ENCODE results near the gene TUBGCP6. TPM values are rescaled to one million over a fixed set of nuclear protein-coding genes. Genes with fewer than 3 reads are reported as not detected.
A peak's percentile ranks its signal among the peaks of the same experiment; 100 is the strongest.

TUBGCP6 gene
- total and polyA plus RNA-seq, 2 donors (not counting 1 experiment from before 2014, with no cell fraction given): 137 to 178 TPM

DNA sequence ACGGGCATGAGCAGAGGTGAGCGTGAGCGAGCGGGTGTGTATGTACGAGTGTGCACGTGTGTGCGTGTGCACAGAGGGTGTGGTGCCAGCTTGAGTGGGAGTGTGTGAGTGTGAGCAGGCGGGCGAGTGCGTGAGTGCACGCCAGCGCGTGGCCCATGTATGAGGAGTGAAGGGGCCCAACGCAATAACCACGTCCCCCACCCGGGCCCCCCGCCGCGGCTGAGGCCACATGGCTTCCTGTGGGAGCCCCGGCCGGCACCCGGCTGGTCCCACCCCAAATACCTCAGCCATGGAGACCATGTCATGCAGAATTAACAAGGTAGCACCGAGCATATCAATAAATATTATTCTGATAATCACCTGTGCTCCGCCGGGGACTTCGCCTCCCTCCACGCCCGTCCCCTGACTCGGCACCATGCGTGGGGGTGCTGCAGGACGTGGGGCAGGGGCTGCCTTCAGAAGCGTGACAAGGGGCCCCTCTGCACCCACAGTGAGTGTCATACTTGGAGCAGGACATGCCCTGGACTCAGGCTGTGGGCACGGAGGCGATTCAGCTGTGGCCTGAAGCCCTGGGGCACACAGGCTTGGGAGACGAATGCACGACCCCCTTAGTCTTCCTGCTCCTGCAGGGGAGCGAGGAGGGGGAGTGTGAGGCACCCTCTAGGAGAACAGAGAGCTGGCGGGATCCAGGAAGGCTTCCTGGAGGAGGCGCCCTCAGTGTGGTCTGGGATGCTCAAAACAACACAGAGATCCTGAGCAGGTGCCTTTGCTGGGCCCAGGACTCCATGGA is 64.7 kb downstream of the TUBGCP6 start:
- ChIA-PET CTCF (no interaction called here), POLR2A (interaction anchor here (1.2 kb wide), 1 partner anchor 12 kb away, joined by 3 read pairs; no protein-coding TSS in a partner anchor)
- no peak overlapping the region for H2AFZ ChIP-seq (ENCODE audit: insufficient read depth, low read depth, low read length, poor library complexity, severe bottlenecking)
- DNase-seq: peak; percentile 22
- no peak overlapping the region for H3K27ac ChIP-seq (ENCODE audit: low read length in 2 of 2)
- H3K36me3 ChIP-seq (replicated peaks in 1 of 2; ENCODE audit: control extremely low read depth in 1 of 2, control insufficient read depth in 1 of 2, extremely low read depth in 1 of 2, insufficient read depth in 2 of 2, low read length in 1 of 2): no peaks in the 10 kb centered on the region
- peaks cover under 1% of the 10 kb centered on the region for H3K79me2 ChIP-seq (ENCODE audit: control insufficient read depth, insufficient read depth, low read length)
- peak overlapping the region; percentile 29 for H3K4me2 ChIP-seq (replicated peaks; ENCODE audit: low read depth, low read length, poor library complexity, severe bottlenecking)
- H3K4me3 Mint-ChIP-seq: no peak overlapping the region
- peaks cover 0 to 21% (median under 1%) of the 10 kb centered on the region in 4 experiments for H3K27me3 ChIP-seq (replicated peaks in 1 of 4; ENCODE audit: control extremely low read depth in 1 of 4, control insufficient read depth in 3 of 4, insufficient read depth in 4 of 4, low read length in 3 of 4)
- H4K20me1 ChIP-seq (ENCODE audit: control insufficient read depth, insufficient read depth, low read length, poor library complexity, severe bottlenecking): no peaks in the 10 kb centered on the region
- ATAC-seq (ENCODE audit: low read depth): no peak
- WGBS (ENCODE audit: insufficient coverage): 59% methylated on average over 35 of the region's 39 CpGs
- intact Hi-C loops (cut with micrococcal nuclease): no loop called here
- peaks cover 29 to 30% of the 10 kb centered on the region in 2 donors for H3K4me1 ChIP-seq (ENCODE audit: control insufficient read depth in 2 of 2, insufficient read depth in 2 of 2, low read length in 2 of 2)
- H3K9ac ChIP-seq (ENCODE audit: low read length): no peak overlapping the region
- H3K27ac Mint-ChIP-seq: peak overlapping the region; percentile 1
- peaks cover 0 to 5% (median 0%) of the 10 kb centered on the region in 3 donors for H3K9me3 ChIP-seq (ENCODE audit: control extremely low read depth in 1 of 3, control insufficient read depth in 2 of 3, insufficient read depth in 1 of 3, low read length in 2 of 3)
- no peak overlapping the region for H3K4me3 ChIP-seq (ENCODE audit: control extremely low read depth in 1 of 5, extremely low read depth in 1 of 5, insufficient read depth in 1 of 5, low read depth in 2 of 5, low read length in 4 of 5)
- TF ChIP-seq, protein P1, sequence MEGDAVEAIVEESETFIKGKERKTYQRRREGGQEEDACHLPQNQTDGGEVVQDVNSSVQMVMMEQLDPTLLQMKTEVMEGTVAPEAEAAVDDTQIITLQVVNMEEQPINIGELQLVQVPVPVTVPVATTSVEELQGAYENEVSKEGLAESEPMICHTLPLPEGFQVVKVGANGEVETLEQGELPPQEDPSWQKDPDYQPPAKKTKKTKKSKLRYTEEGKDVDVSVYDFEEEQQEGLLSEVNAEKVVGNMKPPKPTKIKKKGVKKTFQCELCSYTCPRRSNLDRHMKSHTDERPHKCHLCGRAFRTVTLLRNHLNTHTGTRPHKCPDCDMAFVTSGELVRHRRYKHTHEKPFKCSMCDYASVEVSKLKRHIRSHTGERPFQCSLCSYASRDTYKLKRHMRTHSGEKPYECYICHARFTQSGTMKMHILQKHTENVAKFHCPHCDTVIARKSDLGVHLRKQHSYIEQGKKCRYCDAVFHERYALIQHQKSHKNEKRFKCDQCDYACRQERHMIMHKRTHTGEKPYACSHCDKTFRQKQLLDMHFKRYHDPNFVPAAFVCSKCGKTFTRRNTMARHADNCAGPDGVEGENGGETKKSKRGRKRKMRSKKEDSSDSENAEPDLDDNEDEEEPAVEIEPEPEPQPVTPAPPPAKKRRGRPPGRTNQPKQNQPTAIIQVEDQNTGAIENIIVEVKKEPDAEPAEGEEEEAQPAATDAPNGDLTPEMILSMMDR (IDR thresholded peaks at IDR 0.05): no peak
- no peak for TF ChIP-seq EZH2 (IDR thresholded peaks at IDR 0.05; ENCODE audit: borderline replicate concordance, insufficient read depth, low read depth, low read length, poor library complexity, severe bottlenecking)
- H3K9me3 Mint-ChIP-seq (ENCODE audit: insufficient read depth): no peaks in the 10 kb centered on the region
- H3K27me3 Mint-ChIP-seq: peaks cover 13% of the 10 kb centered on the region
- peaks cover 27% of the 10 kb centered on the region for H3K4me1 Mint-ChIP-seq

Data from B cell (primary cell).